ENCODE results near the gene SLC7A6.

Gene SLC7A6

DNA sequence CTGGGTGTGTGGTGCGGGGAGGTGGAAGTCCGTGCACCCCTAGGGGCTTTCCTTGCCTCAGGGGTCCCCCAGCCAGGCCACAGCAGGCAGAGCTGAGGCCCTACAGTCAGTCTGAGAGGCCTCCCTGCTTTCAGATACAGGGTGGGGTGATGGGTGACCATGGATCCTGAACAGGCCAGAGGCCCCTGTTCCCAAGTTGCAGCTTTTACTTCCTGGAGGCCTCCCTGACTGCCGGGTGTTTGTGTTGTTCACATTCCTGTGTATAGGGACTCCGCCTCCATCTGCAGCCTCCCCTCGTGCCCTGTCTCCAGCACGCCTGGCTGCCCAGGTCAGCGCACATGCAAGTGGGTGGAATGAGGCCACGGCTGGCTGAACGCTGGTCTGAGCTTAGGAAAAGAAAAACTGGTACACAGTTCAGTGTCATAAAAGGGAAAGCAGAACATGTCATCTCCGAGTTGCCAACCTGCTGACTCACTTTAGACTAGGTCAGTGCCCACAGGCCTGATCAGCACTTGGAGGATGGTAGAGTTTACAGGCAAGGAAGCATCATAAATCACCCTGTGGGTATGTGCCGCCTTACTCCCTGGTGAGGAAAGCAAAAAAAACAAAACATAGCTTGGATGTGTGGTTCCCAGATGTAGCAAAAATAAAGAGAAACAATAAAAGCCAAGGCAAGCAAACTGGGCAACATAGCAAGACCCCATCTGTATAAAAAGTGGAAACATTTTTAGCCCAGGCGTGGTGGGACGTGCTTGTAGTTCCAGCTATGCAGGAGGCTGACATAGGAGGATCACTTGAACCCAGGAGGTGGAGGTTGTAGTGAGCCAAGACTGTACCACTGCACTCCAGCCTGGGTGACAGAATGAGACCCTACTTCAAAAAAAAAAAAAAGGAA lies 6.2 kb upstream of the SLC7A6 start:
- DNase-seq: no peak

DNA sequence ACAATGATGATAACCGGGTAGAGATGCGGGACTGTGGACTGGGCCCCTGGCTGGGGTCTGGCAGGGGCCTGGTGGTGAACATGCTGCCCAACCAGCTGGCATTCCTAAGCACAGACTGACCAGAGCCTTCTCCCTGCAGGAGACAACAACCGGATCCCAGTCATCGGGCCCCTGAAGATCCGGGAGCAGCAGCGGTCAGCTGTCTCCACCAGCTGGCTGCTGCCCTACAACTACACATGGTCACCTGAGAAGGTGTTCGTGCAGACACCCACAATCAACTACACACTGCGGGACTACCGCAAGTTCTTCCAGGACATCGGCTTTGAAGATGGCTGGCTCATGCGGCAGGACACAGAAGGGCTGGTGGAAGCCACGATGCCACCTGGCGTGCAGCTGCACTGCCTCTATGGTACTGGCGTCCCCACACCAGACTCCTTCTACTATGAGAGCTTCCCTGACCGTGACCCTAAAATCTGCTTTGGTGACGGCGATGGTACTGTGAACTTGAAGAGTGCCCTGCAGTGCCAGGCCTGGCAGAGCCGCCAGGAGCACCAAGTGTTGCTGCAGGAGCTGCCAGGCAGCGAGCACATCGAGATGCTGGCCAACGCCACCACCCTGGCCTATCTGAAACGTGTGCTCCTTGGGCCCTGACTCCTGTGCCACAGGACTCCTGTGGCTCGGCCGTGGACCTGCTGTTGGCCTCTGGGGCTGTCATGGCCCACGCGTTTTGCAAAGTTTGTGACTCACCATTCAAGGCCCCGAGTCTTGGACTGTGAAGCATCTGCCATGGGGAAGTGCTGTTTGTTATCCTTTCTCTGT lies 5.1 kb upstream of the SLC7A6 start:
- DNase-seq: no peak

DNA sequence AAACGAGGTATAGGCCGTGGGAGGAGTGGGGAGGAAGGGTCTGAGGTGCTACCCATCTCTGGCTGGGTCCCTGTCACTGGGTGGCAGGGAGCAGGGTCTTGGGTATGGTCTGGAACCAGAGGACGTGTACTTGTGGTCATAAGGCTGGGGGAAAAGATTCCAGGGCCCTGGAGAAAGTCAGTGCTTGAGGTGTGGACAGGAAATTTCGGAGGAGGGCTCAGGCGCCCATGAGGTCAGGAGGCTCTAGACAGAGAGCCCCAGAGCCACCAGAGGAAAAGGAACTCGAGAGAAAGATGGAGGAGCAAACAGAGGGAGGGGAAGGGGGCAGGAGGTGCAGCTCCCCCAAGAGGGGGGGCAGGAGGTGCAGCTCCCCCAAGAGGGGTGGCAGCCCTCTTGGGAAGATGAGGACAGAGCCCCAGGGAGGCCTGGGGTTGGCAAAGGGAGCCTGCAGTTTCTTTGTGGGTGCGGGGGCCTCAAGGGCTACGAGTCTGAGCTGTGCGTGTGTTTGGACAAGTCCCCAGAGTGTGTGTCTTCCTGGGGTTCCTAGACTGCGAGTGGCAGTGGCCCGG lies 683 bp upstream of the SLC7A6 start:
- DNase-seq: no peak

DNA sequence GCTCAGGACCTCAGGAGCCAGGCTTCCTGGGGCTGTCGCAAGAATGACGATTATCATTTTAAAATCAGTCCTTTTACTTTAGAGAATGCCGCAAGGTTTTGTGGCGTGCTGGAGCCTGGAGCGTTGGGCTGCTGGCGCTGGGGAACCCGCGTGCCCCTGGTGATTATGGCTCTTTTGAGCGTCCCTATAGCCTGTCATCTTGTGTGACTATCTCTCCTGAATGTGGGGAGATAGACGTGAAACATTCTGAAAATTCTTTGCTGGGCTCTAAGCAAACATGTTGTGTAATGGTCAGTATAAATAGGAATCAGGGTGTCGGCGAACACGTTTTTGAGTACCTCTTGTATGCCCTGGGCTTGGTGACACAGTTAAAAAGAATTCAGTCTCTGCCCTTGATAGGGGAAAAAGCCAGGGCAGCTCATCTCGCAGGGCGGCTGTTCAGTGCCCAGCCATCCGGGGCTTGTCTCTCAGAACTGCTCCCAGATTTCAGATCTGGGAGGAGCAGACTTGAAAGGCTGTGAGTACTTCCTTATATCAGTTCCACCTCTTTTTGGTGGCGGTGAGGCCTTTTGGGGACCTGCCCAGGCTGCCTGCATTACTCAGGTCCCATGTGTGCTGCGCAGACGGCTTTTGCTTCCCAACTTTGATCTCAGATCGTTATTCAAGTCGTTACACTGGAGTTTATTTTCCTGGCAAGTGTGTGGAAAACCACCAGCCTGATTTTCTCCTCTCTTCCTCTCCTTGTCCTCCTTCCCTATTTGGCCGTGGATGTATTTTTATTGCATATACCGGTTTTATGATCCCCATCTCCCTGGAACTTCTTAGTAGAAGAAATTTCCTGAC lies 973 bp downstream of the SLC7A6 start:
- peak; percentile 56 for DNase-seq

DNA sequence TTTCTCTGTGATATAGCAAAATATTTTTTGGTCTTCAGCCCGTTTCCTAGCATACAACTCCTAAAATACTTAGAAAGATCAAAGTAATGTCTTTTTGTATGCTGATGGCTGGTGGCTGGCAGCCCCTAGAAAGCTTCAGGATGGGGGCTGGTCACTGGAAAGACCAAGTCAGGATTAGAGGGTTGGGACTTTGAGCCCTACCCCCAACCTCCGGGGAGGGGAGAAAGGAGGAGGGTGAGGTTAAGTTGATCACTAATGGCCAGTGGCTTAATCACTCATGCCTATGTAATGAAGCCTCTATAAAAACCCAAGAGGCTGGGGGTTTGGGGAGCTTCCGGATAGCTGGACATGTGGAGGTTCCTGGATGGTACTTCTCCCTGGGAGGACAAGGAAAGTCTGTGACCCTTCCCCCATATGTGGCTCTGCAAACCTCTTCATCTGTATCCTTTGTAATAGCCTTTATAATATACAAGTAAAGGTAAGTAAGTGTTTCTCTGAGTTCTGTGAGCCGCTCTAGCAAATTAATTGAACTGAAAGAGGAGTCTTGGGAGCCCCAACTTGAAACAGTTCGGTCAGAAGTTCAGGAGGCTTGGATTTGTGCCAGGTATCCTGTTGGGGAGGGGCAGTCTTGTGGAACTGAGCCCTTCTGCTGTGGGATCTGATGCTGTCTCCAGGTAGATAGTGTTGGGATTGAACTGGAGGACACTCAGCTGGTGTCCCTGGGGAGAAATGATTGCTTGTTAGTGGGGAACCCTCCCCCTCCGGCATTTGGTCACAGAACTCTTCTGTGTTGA lies 3.5 kb downstream of the SLC7A6 start:
- DNase-seq: no peak

DNA sequence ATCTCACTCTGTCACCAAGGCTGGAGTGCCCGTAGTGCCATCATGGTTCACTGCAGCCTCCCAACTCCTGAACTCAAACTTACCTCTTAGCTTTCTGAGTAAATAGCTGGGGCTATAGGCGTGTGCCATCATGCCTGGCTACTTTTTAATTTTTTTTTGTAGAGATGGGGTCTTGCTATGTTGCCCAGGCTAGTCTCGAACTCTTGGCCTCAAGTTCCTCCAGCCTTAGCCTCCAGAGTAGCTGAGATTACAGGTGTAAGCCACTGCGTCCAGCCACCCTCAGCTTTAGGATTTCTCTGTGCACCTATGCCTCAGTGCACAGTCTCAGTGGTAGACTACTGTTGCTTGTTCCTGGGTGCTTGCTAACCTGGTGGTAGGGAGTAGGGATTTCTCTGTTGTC lies 5.5 kb downstream of the SLC7A6 start:
- DNase-seq: no peak

DNA sequence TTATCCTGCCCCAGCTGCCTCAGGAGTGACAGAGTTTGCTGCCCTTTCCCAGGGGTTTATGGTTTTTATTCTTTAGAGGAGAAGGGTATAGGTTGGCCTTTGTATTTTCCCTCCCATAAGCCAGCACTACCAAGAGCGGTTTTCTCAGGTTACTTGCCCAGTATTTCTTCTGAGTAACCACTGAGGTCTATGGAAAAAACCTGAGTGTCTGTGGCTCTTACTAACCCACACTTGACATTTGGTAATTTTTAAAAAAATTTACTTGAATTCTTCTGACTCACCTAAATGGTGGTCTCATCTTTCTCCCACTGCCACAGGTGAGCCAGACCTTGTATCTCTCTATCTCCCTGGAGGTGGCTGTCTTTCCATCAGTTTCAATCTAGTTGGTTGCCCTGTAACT lies 6.0 kb downstream of the SLC7A6 start:
- DNase-seq: no peak

DNA sequence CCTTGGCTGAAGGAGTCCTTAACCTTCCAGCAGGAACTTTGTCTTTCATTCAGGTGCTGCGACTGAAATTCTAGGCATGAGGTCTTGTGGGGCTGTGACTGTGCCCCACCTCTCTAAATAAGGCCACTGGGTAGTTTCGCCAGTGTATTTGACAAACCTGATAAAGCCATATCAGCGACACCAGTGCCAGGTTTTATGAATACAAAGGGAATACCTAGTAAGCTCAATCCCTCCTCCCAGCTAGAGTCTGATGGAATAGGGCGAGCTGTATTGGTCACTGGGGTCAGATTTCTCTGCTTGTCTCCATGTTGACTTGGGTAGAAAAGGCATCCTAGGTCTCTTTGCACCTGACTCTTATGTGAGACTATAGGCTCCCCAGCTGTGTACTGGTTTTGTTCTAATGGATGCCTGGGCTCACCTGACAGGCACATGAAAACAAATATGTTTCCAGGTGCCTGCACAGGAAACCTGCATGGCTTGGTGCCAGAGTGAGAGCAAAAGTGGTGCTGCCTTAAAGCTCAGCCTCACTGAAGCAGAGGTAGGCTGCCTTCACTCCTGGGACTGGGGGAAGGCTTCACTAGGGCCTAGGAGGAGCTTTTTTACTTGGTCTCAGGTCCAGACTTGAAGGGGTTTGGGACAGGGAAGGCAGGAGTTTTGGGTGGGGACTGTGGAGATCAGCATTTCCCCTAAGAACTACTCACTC lies 8.3 kb downstream of the SLC7A6 start:
- DNase-seq: peak; percentile 38

DNA sequence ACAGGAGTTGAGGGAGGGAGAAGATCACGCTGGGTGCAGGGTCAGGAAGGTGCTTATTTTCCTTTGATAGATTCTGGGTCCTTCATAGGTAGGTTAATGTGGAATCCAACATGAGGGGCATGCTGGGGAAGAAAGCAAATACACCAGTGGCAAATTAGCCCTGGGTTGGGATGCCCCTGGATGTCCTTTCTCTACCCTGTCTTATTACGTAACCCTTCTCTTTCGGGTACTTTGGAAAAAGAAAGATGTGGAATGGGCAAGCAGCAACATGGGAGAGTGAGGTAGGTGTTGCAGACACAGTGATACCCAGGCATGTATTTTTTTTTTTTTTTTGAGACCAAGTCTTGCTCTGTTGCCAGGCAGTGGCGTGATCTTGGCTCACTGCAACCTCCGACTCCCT lies 9.1 kb downstream of the SLC7A6 start:
- DNase-seq: no peak

DNA sequence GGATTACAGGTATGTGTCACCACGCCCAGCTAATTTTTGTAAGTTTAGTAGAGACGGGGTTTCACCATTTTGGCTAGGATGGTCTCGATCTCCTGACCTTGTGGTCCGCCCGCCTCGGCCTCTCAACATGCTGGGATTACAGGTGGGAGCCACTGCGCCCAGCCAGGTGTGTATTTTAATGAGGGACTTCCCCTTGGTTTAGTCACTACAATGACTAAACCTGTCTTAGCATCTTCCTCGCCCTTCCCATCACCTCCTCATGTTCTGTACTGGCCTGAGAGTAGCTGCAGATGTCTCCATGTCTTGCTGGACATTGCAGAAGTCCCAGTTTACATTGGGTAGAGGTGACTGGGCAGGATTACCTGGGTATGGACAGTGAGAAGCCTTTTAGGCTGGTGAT lies 9.6 kb downstream of the SLC7A6 start:
- no peak for DNase-seq

DNA sequence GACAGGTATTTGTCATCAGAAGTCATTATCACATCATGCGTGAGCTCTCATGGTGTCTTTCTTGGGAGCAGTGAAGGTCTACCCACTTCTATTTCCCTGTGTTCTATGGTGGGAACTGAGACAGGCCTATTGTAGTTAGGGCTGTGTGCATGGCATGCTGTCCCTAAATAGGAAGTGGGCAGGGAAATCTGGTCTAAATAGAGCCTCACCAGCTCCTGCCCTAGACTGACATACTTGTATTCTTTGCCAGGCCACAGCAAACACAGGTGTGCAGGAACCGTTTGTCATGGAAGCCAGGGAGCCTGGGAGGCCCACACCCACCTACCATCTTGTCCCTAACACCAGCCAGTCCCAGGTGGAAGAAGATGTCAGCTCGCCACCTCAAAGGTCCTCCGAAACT lies 10.1 kb downstream of the SLC7A6 start:
- DNase-seq: no peak

DNA sequence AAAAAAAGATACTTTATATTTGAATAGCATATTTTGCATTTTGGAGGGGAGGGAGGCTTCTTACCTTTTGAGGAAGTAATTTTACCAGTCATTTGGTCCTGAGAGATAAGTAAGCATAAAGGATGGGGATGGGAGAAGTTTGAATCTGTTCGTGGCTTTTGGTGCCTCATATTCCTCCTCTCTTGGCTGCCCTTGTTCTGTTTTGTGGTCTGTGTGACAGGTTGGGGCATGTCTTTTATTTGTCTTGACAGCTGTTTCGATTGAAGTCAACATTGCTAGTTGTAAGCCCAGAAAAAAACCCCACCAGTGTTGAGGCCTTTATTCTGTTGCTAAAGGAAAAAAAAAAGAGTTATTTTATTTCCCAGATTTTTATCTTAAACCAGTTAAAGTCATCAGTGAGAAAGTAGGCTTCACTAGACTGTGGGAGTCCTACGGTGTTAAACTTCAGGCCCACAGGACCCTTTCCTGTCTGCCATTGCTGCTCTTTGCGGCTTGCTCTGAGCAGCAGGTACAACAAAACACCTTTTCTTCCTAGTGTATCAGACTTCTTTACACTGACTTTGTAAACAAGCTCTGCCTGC lies 11.4 kb downstream of the SLC7A6 start:
- DNase-seq: no peak

DNA sequence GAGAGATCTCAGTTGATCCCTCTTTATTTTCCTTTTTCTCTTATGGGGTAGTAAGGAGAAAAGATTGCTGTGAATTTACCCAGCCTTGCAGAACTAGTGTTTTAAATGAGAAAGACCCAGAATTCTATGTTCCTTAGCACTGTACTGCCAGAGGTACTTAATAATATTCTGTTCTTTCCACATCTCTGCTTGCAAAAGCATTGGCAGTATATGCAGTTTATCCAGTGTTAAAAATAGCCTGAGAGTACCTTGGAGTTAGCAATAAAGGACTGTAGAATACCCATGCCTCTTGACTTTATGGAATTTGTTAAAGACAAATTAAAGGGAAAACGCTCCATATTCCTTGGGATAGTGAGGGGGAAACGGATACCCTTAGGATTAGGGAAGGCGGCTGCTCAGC lies 11.9 kb downstream of the SLC7A6 start:
- DNase-seq: no peak

DNA sequence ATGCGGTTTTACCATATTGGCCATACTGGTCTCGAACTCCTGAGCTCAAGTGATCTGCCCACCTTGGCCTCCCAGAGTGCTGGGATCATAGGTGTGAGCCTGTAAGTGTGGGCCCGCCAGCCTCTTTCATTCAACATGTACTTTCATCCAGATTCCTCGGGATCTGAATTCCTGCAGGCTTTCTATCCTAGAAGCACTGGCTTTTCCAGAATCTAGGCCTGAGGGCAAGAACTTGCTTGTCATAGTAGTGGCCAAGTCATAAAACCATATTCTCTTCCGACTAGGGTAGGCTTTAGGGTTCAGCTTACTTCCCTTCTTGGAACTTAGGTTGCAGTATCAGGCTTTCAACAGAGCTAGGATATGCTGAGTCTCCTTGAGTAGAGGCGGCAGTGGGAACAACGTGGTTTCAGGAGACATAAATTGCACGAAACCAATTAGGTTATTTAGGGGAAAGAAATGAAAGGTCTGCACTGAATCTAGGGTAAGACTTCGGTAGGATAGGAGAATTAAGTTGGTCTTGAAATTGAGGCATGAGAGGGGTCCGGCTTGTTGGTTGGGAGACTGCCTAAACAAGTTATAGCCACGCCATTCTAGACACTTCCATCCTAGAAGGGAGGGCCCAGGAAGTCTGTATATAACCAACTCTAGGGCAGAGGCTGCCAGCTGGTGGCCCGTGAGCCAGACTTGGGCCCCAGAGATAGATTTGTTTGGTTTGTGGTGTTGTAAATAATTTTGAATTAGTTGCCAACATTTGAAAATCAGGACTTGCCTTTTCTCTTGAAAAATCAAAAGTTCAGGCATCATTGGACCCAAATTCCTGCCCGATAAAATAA lies 15.6 kb downstream of the SLC7A6 start:
- DNase-seq: no peak

DNA sequence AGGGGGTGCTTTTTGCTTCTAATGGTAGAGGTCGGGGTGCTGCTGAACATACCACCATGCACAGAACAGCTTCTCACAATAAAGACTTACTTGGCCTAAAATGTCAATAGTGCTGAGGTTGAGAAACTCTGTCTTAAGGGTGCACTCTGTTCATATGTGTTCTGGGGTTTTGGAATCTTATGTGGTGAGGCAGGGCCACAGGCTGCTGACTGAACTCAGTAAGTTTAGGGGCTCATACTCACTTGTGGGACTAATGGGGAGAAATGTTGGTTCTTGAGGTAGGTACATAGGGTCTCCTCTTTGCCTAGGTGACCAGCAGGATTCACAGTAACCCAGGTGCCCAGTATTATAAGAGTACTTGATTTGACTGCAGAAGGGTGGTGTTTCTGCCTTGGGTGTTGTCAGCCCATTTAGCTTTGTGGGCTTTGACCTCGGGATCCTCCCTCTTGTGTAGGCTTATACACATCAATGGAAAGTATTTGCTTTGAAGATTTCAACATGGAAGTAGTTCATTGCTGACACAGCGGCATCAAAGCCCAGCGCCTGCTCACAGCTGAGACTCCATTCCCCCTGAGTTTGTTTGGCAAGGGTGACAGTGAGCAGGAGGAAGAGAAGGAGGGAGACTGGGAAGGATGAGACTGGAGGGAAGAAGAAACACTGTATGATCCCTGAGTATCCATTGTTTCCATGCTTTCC lies 17.2 kb downstream of the SLC7A6 start:
- peak; percentile 22 for DNase-seq

DNA sequence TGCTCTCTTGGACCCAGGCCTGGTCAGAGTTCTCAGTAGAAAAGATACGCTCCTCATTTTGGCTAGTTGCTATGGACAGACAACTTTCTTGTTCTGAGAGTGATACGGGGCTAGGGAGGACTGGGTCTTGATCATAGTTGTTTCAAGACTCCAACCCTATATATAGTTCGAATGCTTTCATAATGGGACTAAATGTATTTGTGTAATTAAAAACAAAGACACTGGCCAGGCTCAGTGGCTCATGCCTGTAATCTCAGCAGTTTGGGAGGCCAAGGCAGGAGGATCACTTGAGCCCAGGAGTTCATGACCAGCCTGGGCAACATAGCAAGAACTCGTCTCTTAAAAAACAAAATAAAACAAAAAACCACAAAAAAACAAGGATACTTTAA lies 17.7 kb downstream of the SLC7A6 start:
- DNase-seq: no peak

DNA sequence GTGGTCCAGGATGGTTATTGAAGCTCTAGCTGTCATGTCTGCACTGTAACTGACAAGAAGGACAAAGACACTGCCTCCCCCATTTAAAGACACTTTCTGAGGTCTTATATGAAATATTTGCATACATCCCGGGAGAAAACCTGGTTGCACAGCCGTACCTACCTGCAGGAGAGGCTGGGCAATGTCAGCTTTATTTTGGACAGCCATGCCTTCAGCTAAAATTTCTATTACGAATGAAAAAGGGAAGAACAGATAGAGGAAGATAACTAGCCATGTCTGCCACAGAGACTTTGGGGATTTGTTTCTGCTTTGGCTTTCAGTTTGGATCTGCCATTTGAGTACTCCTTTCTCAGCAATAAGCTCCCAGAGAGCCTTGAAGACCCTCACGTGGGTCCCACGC lies 19.0 kb downstream of the SLC7A6 start:
- DNase-seq: no peak

DNA sequence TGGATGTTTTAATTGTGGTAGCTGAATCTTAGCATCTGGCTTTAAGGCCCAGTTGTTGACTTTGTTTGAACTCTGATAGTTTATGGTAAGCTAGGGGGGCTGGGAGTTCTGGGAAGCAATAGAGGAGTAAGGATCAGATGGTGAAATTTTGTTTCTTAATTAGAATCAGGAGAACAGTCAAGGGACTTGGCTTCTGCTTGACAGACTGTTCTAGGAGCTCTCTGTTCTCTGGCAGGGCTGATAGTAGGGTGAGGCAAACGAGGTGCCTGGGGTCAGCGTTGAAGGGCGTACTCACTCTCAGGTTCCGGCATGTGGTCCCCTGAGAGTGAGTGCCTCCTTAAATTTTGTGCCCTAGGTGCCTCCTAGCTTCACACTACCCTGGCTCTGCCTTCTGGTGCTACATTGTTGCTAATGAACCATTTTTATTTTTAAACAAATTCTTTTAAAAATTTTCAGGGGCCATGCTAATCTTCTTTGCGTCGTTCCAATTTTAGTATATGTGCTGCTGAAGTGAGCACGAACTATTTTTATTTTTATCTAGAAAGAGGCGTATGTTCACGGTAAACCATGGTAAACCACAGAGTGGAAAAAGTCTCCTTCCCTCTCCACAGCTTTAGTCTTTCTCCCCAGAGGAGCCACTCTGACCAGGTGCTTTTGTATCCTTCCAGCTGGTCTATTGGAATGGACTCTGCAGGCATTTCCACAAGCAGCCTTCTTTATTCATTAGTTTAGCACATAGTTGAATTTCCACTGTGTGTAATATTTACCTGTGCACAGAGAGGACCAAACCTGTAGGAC lies 19.7 kb downstream of the SLC7A6 start:
- DNase-seq: no peak

DNA sequence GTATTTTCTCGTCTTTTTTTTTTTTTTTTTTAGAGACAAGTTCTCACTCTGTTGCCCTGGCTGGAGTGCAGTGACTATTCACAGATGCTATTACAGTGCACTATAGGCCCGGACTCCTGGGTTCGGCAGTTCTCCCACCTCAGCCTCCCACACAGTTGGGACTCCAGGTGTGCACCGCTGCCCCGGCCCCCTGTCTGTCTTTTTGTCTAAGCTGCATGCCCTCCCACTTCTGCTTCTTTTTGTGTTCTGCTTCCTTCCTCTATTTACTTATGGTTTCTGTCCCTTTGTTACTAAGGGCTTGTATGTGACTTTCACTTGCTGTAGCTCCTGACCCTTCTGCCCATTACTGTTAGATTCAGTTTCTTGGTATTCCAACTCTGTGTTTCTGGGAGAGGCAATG lies 20.5 kb downstream of the SLC7A6 start:
- DNase-seq: no peak

All from activated naive CD4-positive, alpha-beta T cell treated with anti-CD3 and anti-CD28 coated beads, Interleukin-2, amount 50 U/mL, for 16 hours (primary cell).